ENCODE data around the gene SCNN1B.
"Not testable (repeated sequence)": the region's sequence is repeated elsewhere in the genome, so short reads cannot be mapped to it uniquely, and the experiment has no call there.

The SCNN1B gene

GRCh38 chr16:23373436-23374219 lies 71.5 kb downstream of the SCNN1B start:
- no peak for DNase-seq (ENCODE audit: low read depth)
- no peak overlapping the region for H3K4me3 ChIP-seq (ENCODE audit: low read depth, low read length)

GRCh38 chr16:23374721-23375510 lies 72.8 kb downstream of the SCNN1B start:
- H3K4me3 ChIP-seq (ENCODE audit: low read depth, low read length): no peak overlapping the region
- DNase-seq (ENCODE audit: low read depth): no peak

GRCh38 chr16:23375643-23376042 lies 73.5 kb downstream of the SCNN1B start:
- no peak for DNase-seq (ENCODE audit: low read depth)
- no peak overlapping the region for H3K4me3 ChIP-seq (ENCODE audit: low read depth, low read length)

- no peak overlapping the region for H3K4me3 ChIP-seq (ENCODE audit: low read depth, low read length)
Observed at GRCh38 chr16:23377071-23377931, 75.2 kb downstream of the SCNN1B start.

DNA sequence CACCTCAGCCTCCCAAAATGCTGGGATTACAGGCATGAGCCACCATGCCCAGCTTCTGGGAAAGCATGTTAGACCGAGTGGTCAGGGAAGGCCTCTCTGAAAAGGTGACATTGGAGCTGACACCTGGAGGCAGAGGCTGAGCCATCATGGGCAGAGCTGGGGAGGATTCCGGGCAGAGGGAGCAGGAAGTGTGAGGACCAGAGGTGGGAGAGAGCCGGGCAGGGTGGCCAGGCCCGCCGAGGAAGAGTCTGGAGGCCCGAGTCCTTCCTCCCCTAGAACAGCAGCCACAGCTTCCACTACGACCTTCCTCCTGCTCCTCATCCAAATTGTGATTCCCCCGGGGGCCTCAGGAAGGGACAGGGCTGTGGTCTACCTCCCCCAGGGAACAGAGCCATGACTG lies 76.2 kb downstream of the SCNN1B start:
- no peak overlapping the region for H3K4me3 ChIP-seq (ENCODE audit: low read depth, low read length)
- DNase-seq (ENCODE audit: low read depth): no peak

More at GRCh38 chr16:23377071-23377931, 75.2 kb downstream of the SCNN1B start:
- no peak for DNase-seq (ENCODE audit: low read depth)

- DNase-seq (ENCODE audit: low read depth): no peak
- no peak overlapping the region for H3K4me3 ChIP-seq (ENCODE audit: low read depth, low read length)
Observed at GRCh38 chr16:23378921-23379320, 76.8 kb downstream of the SCNN1B start.

DNA sequence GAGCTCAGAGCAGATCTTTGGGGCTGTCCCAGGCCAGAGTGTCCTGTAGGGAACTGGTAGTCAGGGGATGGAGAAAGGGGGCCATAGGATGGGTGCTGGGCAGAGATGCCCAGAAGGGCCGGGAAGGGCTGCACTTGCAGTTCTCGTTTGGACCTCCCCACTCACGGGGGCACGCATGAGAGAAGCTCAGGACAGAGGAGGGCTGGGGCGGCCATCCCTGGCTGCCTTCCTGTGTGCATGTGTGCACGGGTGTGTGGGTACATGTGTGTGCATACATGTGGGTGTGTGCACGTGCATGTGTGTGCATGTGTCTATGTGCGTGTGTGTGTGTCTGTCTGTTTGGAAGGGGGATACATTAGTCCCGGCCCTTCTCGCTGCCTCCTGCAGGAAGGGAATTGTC lies 77.6 kb downstream of the SCNN1B start:
- DNase-seq (ENCODE audit: low read depth): no peak
- no peak overlapping the region for H3K4me3 ChIP-seq (ENCODE audit: low read depth, low read length)

GRCh38 chr16:23380501-23380951 lies 78.4 kb downstream of the SCNN1B start:
- no peak overlapping the region for H3K4me3 ChIP-seq (ENCODE audit: low read depth, low read length)
- DNase-seq (ENCODE audit: low read depth): no peak

DNA sequence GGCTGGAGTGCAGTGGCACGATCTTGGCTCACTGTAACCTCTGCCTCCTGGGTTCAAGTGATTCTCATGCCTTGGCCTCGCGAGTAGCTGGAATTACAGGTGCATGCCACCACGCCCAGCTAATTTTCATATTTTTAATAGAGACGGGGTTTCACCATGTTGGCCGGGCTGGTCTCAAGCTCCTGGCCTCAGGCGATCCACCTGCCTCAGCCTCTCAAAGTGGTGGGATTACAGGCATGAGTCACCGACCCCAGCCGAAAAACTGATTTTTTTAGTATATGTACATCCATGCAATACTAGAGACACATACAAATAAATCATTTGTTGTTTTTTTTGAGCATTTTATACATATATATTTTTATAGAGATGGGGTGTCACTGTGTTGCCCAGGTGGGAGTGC lies 79.6 kb downstream of the SCNN1B start:
- DNase-seq (ENCODE audit: low read depth); H3K4me3 ChIP-seq (ENCODE audit: low read depth, low read length): not testable (repeated sequence)

- DNase-seq (ENCODE audit: low read depth): no peak
- H3K4me3 ChIP-seq (ENCODE audit: low read depth, low read length): no peak overlapping the region
Observed at GRCh38 chr16:23382279-23382678, 80.2 kb downstream of the SCNN1B start.

DNA sequence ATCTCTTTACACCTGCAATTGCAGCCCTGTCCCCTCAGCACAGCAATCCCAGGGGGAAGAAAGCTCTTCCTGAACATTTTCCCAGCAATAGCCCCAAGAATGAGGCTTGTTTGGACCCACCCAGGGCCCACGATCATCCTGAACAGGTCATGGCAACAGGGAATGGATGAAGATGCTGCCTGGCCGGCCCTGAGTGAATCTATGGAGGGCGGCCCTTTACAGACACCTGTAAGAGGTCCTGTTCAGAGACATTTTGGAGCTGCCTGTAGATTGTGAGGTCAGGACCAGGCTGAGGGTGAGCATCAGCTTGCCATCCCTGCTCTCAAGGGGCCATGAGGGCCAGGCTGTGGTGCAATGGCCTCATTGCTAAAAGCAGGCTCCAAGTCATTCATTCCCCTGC lies 81.8 kb downstream of the SCNN1B start:
- no peak for DNase-seq (ENCODE audit: low read depth)
- no peak overlapping the region for H3K4me3 ChIP-seq (ENCODE audit: low read depth, low read length)

DNA sequence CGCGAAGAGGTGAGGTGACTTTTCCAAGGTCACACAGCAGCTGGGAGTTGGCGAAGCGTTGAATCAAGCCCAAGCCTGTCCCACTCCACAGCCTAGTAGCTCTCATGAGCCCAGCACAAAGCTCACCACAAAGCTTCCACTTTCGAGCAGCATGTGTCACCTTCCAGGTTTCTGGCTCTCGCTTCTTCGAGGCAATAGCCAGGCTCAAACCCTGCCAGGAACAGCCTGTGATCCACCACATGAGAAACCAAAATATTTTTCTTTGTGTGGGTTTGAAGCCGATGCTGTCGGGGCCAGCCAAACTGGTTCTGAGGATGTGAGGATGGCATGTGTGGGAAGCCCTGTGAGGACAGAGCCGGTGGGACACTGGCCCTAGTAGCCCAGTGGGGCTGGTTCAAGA lies 82.8 kb downstream of the SCNN1B start:
- no peak for DNase-seq (ENCODE audit: low read depth)

DNA sequence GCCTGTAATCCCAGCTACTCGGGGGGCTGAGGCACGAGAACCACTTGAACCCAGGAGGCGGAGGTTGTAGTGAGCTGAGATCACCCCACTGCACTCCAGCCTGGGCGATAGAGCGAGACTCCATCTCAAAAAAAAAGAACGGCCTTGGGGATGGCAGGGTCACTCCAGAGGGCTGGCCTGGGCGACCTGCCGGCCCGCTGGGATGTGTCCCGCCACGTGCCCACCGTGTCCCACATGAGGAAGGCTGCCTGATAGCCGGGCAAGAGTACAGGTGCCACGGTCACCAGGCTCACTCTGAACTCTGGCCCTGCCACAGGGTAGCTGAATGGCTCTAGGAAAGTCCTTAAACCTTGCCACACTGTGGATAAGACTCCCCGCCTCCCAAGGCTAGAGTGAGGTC lies 83.3 kb downstream of the SCNN1B start:
- H3K4me3 ChIP-seq (ENCODE audit: low read depth, low read length): no peak overlapping the region
- DNase-seq (ENCODE audit: low read depth): no peak

More for the DNA sequence above, 82.8 kb downstream of the SCNN1B start:
- H3K4me3 ChIP-seq (ENCODE audit: low read depth, low read length): no peak overlapping the region

GRCh38 chr16:23387666-23388065 lies 85.6 kb downstream of the SCNN1B start:
- no peak for DNase-seq (ENCODE audit: low read depth)
- H3K4me3 ChIP-seq (ENCODE audit: low read depth, low read length): no peak overlapping the region

GRCh38 chr16:23388786-23389185 lies 86.7 kb downstream of the SCNN1B start:
- no peak overlapping the region for H3K4me3 ChIP-seq (ENCODE audit: low read depth, low read length)
- no peak for DNase-seq (ENCODE audit: low read depth)

- DNase-seq (ENCODE audit: low read depth): no peak
- H3K4me3 ChIP-seq (ENCODE audit: low read depth, low read length): no peak overlapping the region
Observed at GRCh38 chr16:23389201-23389600, 87.1 kb downstream of the SCNN1B start.

GRCh38 chr16:23389936-23390335 lies 87.8 kb downstream of the SCNN1B start:
- not testable (repeated sequence) for H3K4me3 ChIP-seq (ENCODE audit: low read depth, low read length); DNase-seq (ENCODE audit: low read depth)

- H3K4me3 ChIP-seq (ENCODE audit: low read depth, low read length): no peak overlapping the region
- no peak for DNase-seq (ENCODE audit: low read depth)
Observed at GRCh38 chr16:23391381-23392222, 89.5 kb downstream of the SCNN1B start.

- no peak for DNase-seq (ENCODE audit: low read depth)
Observed at GRCh38 chr16:23392223-23392600, 90.1 kb downstream of the SCNN1B start.

More at GRCh38 chr16:23392223-23392600, 90.1 kb downstream of the SCNN1B start:
- no peak overlapping the region for H3K4me3 ChIP-seq (ENCODE audit: low read depth, low read length)

Data from skeletal muscle cell (primary cell).